AG04449 (cell line): ENCODE data around the gene PCK2.
A peak's percentile ranks its signal among the peaks of the same experiment; 100 is the strongest.
"Not testable (repeated sequence)": the region's sequence is repeated elsewhere in the genome, so short reads cannot be mapped to it uniquely, and the experiment has no call there.

Experiments
- CTCF ChIA-PET: fragments of 350-600 bp; formaldehyde crosslinking; extraction: SDS; loops from one replicate; lab custom pipeline; 2021; ENCODE audit warnings: antibody characterized with exemption; lab: Yijun Ruan, JAX
- POLR2A ChIA-PET: fragments of 400-600, 350-600 bp; formaldehyde crosslinking; extraction: SDS; loops from one replicate; lab custom pipeline; 2020; ENCODE audit warnings: antibody characterized with exemption, inconsistent platforms; lab: Yijun Ruan, JAX
- DNase-seq: peaks from one replicate; pipeline ENCODE4 v3.0.0-alpha.2; 2010; ENCODE audit warnings: low read depth, low spot score
- H3K4me3 ChIP-seq: 2 replicates; pipeline ENCODE4 v1.5.1; 2011; ENCODE audit warnings: low read depth, mild to moderate bottlenecking, control low read depth, low read length
- CTCF ChIP-seq: IDR thresholded peaks from one replicate; pipeline ENCODE4 v1.5.1; 2011; ENCODE audit warnings: mild to moderate bottlenecking, moderate library complexity, low read length, control low read depth, inconsistent platforms; ENCODE audit not compliant: insufficient read depth; ENCODE audit errors: missing control alignments

The PCK2 gene

DNA sequence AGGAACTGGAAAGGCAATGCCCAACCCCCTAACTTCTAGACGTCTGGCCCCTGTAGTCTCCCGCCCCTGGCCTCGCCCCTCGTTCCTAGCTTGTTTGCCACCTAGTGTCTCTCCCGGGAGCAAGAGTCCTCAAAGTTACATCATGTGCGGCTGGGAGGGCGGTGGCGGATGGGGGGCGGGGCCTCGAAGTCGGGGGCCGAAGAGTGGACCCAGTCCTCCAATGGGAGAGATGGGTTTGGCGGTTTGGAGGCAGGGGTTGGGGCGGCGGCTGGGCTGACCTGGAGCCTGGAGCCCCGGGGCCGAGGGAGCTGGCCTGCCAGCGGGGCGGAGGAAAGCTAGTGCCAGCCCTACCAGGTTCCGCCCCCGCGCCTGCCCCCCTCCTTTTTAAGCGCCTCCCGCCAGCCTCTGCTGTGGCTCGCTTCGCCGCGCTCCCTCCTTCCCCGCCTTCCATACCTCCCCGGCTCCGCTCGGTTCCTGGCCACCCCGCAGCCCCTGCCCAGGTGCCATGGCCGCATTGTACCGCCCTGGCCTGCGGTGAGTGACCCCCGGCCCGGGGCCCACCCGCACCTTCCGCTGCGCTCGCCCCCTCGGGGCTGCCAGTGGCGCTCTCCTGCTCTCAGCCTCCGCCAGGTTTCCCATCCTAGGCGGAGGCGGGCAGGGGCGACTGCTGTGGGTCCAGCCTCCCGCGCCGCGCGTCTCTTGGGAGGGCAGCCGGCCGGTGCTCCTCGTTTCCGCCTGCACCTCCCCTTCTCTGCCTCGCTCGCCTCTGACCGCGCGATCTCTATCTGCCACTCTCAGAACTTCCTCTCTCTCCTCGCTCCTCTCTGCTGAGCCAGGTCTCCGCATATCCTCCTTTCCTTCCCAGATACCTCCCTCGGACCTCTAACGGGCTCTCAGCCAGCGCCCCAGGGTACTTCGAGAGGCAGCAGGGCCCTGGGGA, at the start of gene PCK2:
PCK2 (plus strand) TSS at position 411 of the 940 bp plus-strand sequence; CDS start at position 506, 95 bp downstream.
- ChIA-PET CTCF (interaction anchor here (0.9 to 12.8 kb wide), 13 partner anchors 8 to 214 kb away, joined by 3 to 536 read pairs (median 4); partner anchors contain the start of genes CARMIL3, CIDEB, IRF9 and TINF2), POLR2A (interaction anchor here (0.6 to 3.6 kb wide), 19 partner anchors 8 to 210 kb away, joined by 3 to 44 read pairs (median 5); partner anchors contain the start of genes CARMIL3, DCAF11, EMC9 and IRF9)
- peak; percentile 63 for DNase-seq
- H3K4me3 ChIP-seq = peak within 1 kb of the TSS; percentile 87
- TF ChIP-seq CTCF = peak; percentile 9

GRCh38 chr14:24049002-24049401, 45.1 kb upstream of the PCK2 start:
- CTCF ChIA-PET = interaction anchor here (0.9 kb wide), 1 partner anchor 11 kb away, joined by 3 read pairs; no protein-coding TSS in a partner anchor
- POLR2A ChIA-PET = not testable (repeated sequence)

GRCh38 chr14:24050753-24051152, 43.4 kb upstream of the PCK2 start:
- ChIA-PET POLR2A (interaction anchor here (2.2 kb wide), 1 partner anchor 43 kb away, joined by 7 read pairs; the partner anchor contains the start of gene PCK2), CTCF (interaction anchor here (1.0 to 3.6 kb wide), 6 partner anchors 8 to 40 kb away, joined by 3 to 43 read pairs (median 5); no protein-coding TSS in a partner anchor)
- not testable (repeated sequence) for DNase-seq, H3K4me3 ChIP-seq

More at GRCh38 chr14:24049002-24049401, 45.1 kb upstream of the PCK2 start:
- not testable (repeated sequence) for H3K4me3 ChIP-seq, DNase-seq

- no peak for DNase-seq
- no peak for TF ChIP-seq CTCF
- ChIA-PET CTCF (interaction anchor here (0.8 to 3.6 kb wide), 9 partner anchors 9 to 245 kb away, joined by 3 to 43 read pairs (median 5); partner anchors contain the start of genes DCAF11, NRL and PCK2), POLR2A (interaction anchor here (0.7 to 2.2 kb wide), 2 partner anchors 42 to 380 kb away, joined by 3 to 7 read pairs; partner anchors contain the start of gene PCK2)
- peak overlapping the region; percentile 58 for H3K4me3 ChIP-seq
Measured at GRCh38 chr14:24051176-24051788, 42.8 kb upstream of the PCK2 start.

DNA sequence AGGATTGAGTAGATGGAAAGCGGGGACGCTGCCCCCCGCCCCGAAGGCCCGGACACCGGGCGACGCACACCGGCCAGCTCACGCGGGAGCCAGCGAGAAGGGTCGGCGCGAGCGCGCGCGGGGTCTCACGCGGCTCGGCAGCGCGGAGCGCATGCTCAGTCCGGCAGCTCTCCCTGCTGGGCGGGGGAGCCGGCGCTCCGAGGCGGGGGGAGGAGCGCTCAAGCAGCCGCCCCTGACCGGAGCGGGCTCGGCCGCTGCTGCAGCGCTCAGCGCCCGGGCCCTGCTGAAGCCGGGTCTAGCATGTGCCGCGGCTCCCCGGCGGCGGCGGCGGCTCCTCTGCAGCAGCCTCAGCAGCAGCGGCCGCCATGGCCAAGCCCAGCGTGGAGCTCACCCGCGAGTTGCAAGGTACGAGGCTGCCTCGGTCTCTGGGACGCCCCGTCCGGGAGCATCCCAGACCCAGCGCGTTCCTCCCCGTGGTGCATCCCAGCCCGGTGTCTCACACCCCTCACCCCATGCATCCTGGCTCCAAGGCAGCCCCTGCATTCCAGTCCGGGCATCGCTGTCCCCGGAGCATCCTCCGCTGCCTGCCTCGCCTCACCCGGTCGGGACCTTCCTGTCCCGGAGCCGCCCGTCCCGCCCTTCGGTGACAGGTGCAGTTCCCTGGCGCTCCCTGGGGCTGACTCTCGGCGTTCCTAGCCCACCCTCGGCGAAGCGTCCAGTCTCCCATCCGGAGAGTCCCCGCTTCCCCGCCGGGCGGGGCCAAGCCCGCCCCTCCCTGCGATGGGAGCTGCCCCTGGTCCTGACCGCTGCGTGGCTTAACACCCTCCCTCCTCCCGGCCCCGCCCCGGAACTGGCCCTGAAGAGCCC, 42.1 kb upstream of the PCK2 start, which contains the start of gene CARMIL3:
CARMIL3 (plus strand) TSS at position 221 of the 867 bp plus-strand sequence; CDS start at position 366, 145 bp downstream.
- ChIA-PET CTCF (interaction anchor here (0.8 to 3.6 kb wide), 12 partner anchors 8 to 245 kb away, joined by 3 to 43 read pairs (median 4); partner anchors contain the start of genes DCAF11, NRL and PCK2), POLR2A (interaction anchor here (0.7 to 2.2 kb wide), 2 partner anchors 42 to 380 kb away, joined by 3 to 7 read pairs; partner anchors contain the start of gene PCK2)
- H3K4me3 ChIP-seq = peak within 1 kb of the TSS; percentile 58
- no peak for TF ChIP-seq CTCF
- no peak for DNase-seq

DNA sequence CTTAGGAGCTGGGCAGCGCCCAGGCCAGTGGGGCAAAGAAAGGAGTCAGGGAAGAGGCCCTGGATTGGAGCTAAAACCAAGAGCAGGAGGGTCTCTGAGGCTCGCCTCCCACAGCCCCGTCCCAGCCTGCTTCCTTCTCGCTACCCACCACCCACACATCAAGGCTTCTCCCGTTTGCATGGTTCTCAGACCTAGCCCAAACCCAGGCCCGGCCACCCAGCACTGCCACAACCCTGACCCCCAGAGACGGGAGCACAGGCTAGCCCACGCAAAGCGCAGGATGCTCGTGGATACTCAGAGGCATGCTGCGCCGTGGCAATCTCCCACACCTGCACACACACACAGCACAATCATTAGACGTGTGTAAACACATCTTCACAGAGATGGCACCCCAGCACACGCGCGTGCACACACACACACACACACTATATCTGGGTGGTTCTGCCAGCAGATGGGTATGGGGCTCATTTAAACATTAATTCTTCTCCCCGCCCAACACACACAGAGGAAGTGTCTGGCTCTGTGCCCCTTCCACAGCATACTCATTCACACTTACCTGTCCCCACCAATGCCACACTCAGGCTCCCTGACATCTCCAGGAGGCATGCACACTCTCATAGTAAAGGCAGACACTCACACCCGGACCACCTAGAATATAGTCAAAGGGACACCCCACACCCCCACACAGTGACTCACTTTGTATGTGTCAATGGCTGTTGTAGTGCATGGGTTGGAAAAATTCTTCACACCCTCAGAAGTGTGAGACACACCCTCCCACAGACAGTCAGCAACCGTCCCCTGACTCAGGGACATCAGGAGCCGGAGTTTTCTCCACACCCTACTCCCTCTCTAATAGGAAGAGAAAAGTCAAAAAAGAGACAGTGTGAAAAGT, 41.2 kb upstream of the PCK2 start:
- no peak for DNase-seq
- CTCF ChIA-PET = interaction anchor here (0.8 to 14.5 kb wide), 11 partner anchors 8 to 244 kb away, joined by 3 to 536 read pairs (median 5); partner anchors contain the start of gene PCK2
- no peak for TF ChIP-seq CTCF
- H3K4me3 ChIP-seq = no peak overlapping the region; the same call in 1 of the 2 replicates
- POLR2A ChIA-PET = interaction anchor here (1.0 to 2.2 kb wide), 2 partner anchors 41 kb away, joined by 3 to 7 read pairs; partner anchors contain the start of gene PCK2
